CD14-positive monocyte (primary cell): ENCODE measurements around the gene SPX. TPM values are rescaled to one million over a fixed set of nuclear protein-coding genes. Genes with fewer than 3 reads are reported as not detected.

ENCODE experiments used
- DNase-seq, 3 donors: peaks; one replicate each; pipeline ENCODE4 v3.0.0-alpha.2; 2011 to 2022
- H2AFZ ChIP-seq: 2 replicates; pipeline ENCODE4 v1.6.0; 2012; ENCODE audit warnings: mild to moderate bottlenecking, low read depth, low read length, inconsistent platforms; ENCODE audit not compliant: insufficient read depth, poor library complexity, severe bottlenecking
- H3K27ac ChIP-seq, 2 donors: 1 replicate in 1 of 2; 2 replicates in 1 of 2; pipeline ENCODE4 v1.5.1; 2012 to 2013; ENCODE audit warnings: low read length in 2 of 2, control low read depth in 1 of 2, inconsistent platforms in 1 of 2, low read depth in 1 of 2, mild to moderate bottlenecking in 1 of 2
- H3K27me3 ChIP-seq, 2 donors: one replicate each; pipeline versions ENCODE4 v1.6.0 to v1.6.1; 2011 to 2013; ENCODE audit warnings: low read length in 2 of 2; ENCODE audit not compliant: control insufficient read depth in 2 of 2, insufficient read depth in 2 of 2
- H3K36me3 ChIP-seq, 2 donors: replicated peaks in 1 of 2; 1 replicate in 1 of 2; 2 replicates in 1 of 2; pipeline versions ENCODE4 v1.5.1 to v1.6.1; 2012 to 2013; ENCODE audit warnings: low read length in 2 of 2, control low read depth in 1 of 2, inconsistent platforms in 1 of 2, mild to moderate bottlenecking in 1 of 2; ENCODE audit not compliant: insufficient read depth in 2 of 2, control insufficient read depth in 1 of 2
- H3K4me1 ChIP-seq, 2 donors: 1 replicate in 1 of 2; 2 replicates in 1 of 2; pipeline versions ENCODE4 v1.5.1 to v1.6.1; 2012 to 2013; ENCODE audit warnings: low read length in 2 of 2, control low read depth in 1 of 2, inconsistent platforms in 1 of 2, mild to moderate bottlenecking in 1 of 2, moderate library complexity in 1 of 2; ENCODE audit not compliant: insufficient read depth in 2 of 2, control insufficient read depth in 1 of 2
- H3K4me2 ChIP-seq: replicated peaks from 2 replicates; pipeline ENCODE3; 2012; ENCODE audit warnings: low read length, moderate library complexity, mild to moderate bottlenecking; ENCODE audit not compliant: poor library complexity, severe bottlenecking; ENCODE audit errors: extremely low read depth
- H3K4me3 ChIP-seq, 3 experiments: fragments of 200-600 bp in 1 of 3; sonication (generic) in 1 of 3; replicated peaks in 1 of 3; 1 replicate in 2 of 3; 2 replicates in 1 of 3; pipeline ENCODE4 v1.5.1; 2011 to 2013; ENCODE audit warnings: low read length in 3 of 3, mild to moderate bottlenecking in 3 of 3, control low read depth in 2 of 3, low read depth in 2 of 3, inconsistent platforms in 1 of 3, moderate library complexity in 1 of 3
- H3K79me2 ChIP-seq: 2 replicates; pipeline ENCODE4 v1.6.0; 2012; ENCODE audit warnings: mild to moderate bottlenecking, control low read depth, inconsistent platforms, low read length, moderate library complexity; ENCODE audit not compliant: insufficient read depth
- H3K9ac ChIP-seq: 2 replicates; pipeline ENCODE4 v1.6.0; 2017; ENCODE audit warnings: low read length, mild to moderate bottlenecking; ENCODE audit not compliant: insufficient read depth, poor library complexity, severe bottlenecking
- H3K9me3 ChIP-seq, 2 donors: replicated peaks in 1 of 2; 1 replicate in 1 of 2; 2 replicates in 1 of 2; pipeline versions ENCODE4 v1.5.1 to v1.6.1; 2012 to 2013; ENCODE audit warnings: low read length in 2 of 2, control low read depth in 1 of 2; ENCODE audit not compliant: control insufficient read depth in 1 of 2, insufficient read depth in 1 of 2
- H4K20me1 ChIP-seq: 2 replicates; pipeline ENCODE4 v1.6.0; 2012; ENCODE audit warnings: mild to moderate bottlenecking, low read length, control low read depth, moderate library complexity; ENCODE audit not compliant: insufficient read depth
- H3K27ac Mint-ChIP-seq, 7 donors: one replicate each; pipeline ENCODE4 v1.8.0; 2020; ENCODE audit warnings: mild to moderate bottlenecking in 7 of 7, mixed read lengths in 7 of 7, moderate library complexity in 6 of 7, inconsistent platforms in 2 of 7
- H3K27me3 Mint-ChIP-seq, 3 donors: one replicate each; pipeline ENCODE4 v1.8.0; 2021 to 2022; ENCODE audit warnings: low read depth in 3 of 3, mild to moderate bottlenecking in 3 of 3, mixed read lengths in 3 of 3, moderate library complexity in 3 of 3, inconsistent platforms in 1 of 3
- H3K36me3 Mint-ChIP-seq, 2 donors: one replicate each; pipeline ENCODE4 v1.8.0; 2020; ENCODE audit warnings: mixed read lengths in 2 of 2, inconsistent platforms in 1 of 2, mild to moderate bottlenecking in 1 of 2
- H3K4me1 Mint-ChIP-seq: one replicate; pipeline ENCODE4 v1.8.0; 2020; ENCODE audit warnings: mild to moderate bottlenecking, mixed read lengths
- H3K4me3 Mint-ChIP-seq, 2 donors: one replicate each; pipeline ENCODE4 v1.8.0; 2020; ENCODE audit warnings: mild to moderate bottlenecking in 2 of 2, mixed read lengths in 2 of 2, moderate library complexity in 1 of 2
- H3K9me3 Mint-ChIP-seq, 7 donors: one replicate each; pipeline ENCODE4 v1.8.0; 2020 to 2022; ENCODE audit warnings: mixed read lengths in 7 of 7, mild to moderate bottlenecking in 6 of 7, moderate library complexity in 6 of 7, inconsistent platforms in 2 of 7
- WGBS: methylation state at CpG from one replicate; pipeline ENCODE4 v1.1.5; 2013; ENCODE audit warnings: missing lambda C conversion rate; ENCODE audit not compliant: insufficient coverage; 5-methylcytosine and 5-hydroxymethylcytosine counted together
- intact Hi-C, 2 donors: fragments of 100-400 bp; cut with micrococcal nuclease; formaldehyde crosslinking; loops; one replicate each; pipeline versions ENCODE4 v1.15.0 to v1.15.1; 2023
- polyA plus RNA-seq, 3 donors: library from polyadenylated mRNA; depleted of rRNA in 1 of 3; unstranded in 2 of 3; stranded (reverse) in 1 of 3; fragments of 300-500 nt in 2 of 3; fragments of >200 nt in 1 of 3; fragmentation: Illumina TruSeq in 2 of 3; gene quantifications; 1 replicate in 2 of 3; 2 replicates in 1 of 3; pipeline ENCODE4 v1.2.3, GENCODE V29; 2012 to 2021
- TF ChIP-seq, protein P1 (sequence below): fragments of 200-600 bp; IDR thresholded peaks from one replicate; pipeline ENCODE4 v1.8.0; 2022; ENCODE audit warnings: antibody characterized with exemption, mild to moderate bottlenecking

The SPX gene
- polyA plus RNA-seq, 3 donors = 0.21 TPM; not detected in 2

DNA sequence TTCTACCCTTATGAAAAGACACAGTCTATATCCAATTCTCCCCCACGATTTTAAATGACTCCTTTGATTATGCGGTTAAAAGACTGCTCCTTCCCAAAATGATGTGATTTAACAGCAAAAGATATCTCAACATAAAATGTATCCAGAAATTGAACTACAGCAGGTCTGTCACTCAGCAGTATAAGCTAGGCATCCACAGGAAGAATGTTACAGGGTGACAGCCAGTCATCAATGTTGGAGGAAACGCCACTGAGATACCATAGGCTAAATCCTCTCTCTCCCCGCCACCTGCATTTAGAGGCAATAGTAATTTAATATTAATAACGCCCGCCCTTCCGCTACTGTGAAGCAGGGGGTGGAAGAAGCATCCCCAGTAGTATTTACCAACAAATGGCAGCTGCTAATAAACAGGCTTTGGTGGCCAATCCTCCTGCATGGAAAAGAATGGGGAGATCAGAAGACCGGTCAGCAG, 25.3 kb upstream of the SPX start:
- intact Hi-C loops = loop anchor here in 1 of 2 donors (10.0 kb wide), 1 partner anchor 66 kb away; the partner anchor contains the start of gene PYROXD1
- H3K4me1 ChIP-seq = peaks cover 29 to 38% of the 10 kb centered on the region in 2 donors
- H3K27ac Mint-ChIP-seq = no peak overlapping the region

DNA sequence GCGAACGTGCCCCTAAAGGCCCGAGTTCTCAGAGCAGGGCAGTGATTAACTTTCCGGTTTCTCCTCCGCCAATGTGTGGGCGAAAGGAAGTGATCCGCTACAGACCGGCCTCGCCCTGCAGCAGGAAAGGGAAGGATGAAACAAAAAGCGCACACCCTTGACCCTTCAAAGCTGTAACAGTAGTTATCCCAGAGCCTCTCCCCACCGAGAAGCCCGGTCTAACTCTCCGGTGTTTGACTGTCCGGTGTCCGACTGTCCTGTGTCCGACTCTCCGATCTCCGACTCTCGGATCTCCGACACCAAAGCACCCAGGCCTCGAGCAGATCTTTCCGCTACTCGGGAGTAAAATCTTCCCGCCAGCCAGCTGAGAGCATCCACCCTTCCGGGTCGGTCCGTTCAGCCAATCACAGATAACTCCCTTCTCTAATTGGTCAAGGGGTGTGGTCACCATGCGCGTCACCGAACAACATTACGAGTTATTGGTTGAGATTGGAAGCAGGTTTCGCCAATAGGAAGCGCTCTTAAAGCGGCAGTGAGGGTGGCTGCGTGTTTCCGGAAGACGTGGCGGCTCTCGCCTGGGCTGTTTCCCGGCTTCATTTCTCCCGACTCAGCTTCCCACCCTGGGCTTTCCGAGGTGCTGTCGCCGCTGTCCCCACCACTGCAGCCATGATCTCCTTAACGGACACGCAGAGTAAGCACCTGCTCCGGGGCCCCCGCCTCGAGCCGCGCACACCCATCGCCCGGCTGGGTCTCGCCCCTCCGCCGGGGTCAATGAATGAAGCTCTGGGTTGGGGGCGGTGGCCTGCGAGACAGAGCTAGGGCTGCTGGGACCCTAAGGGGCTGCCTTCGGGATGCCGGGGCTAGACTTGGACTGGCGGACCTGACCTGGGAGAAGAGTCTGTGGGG, 24.6 kb upstream of the SPX start, which contains the start of the genes GOLT1B and RECQL:
TSS of gene GOLT1B (plus strand) at position 532 of the 906 bp plus-strand sequence. CDS start at position 667, 135 bp downstream.
TSS of gene RECQL (minus strand) at position 378 of the 906 bp plus-strand sequence. CDS start 2,065 bp downstream, outside the sequence.
- H3K4me2 ChIP-seq = peak within 1 kb of the TSS; percentile 81
- peaks cover 89% of the 10 kb centered on the region for H3K79me2 ChIP-seq
- H3K9me3 ChIP-seq = no peaks in the 10 kb centered on the region
- peaks cover 26% of the 10 kb centered on the region for H4K20me1 ChIP-seq
- intact Hi-C loops = loop anchor here in 1 of 2 donors (10.0 kb wide), 1 partner anchor 67 kb away; the partner anchor contains the start of gene PYROXD1
- H2AFZ ChIP-seq = peak within 1 kb of the TSS; percentile 98
- H3K9ac ChIP-seq = peak within 1 kb of the TSS; percentile 92
- H3K27me3 Mint-ChIP-seq = no peaks in the 10 kb centered on the region
- no peaks in the 10 kb centered on the region for H3K27me3 ChIP-seq
- under 1% methylated on average over 48 of the region's 61 CpGs for WGBS
- TF ChIP-seq, protein P1, sequence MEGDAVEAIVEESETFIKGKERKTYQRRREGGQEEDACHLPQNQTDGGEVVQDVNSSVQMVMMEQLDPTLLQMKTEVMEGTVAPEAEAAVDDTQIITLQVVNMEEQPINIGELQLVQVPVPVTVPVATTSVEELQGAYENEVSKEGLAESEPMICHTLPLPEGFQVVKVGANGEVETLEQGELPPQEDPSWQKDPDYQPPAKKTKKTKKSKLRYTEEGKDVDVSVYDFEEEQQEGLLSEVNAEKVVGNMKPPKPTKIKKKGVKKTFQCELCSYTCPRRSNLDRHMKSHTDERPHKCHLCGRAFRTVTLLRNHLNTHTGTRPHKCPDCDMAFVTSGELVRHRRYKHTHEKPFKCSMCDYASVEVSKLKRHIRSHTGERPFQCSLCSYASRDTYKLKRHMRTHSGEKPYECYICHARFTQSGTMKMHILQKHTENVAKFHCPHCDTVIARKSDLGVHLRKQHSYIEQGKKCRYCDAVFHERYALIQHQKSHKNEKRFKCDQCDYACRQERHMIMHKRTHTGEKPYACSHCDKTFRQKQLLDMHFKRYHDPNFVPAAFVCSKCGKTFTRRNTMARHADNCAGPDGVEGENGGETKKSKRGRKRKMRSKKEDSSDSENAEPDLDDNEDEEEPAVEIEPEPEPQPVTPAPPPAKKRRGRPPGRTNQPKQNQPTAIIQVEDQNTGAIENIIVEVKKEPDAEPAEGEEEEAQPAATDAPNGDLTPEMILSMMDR = no peak
- H3K27ac ChIP-seq = peak within 1 kb of the TSS; percentile 85 to 94
- H3K4me3 Mint-ChIP-seq = no peak within 1 kb of the TSS
- H3K9me3 Mint-ChIP-seq = no peaks in the 10 kb centered on the region
- H3K36me3 Mint-ChIP-seq = peaks cover 27 to 29% of the 10 kb centered on the region in 2 donors
- peak; percentile 96 to 97 (median 97) for DNase-seq
- peaks cover 29 to 38% of the 10 kb centered on the region in 2 donors for H3K4me1 ChIP-seq
- peak within 1 kb of the TSS; percentile 76 to 86 (median 83) for H3K4me3 ChIP-seq
- H3K36me3 ChIP-seq = peaks cover 26 to 27% of the 10 kb centered on the region in 2 donors
- peaks cover 26% of the 10 kb centered on the region for H3K4me1 Mint-ChIP-seq
- H3K27ac Mint-ChIP-seq = peak within 1 kb of the TSS in 1 of 7 donors; percentile 40

More for the DNA sequence above, 25.3 kb upstream of the SPX start:
- H3K9ac ChIP-seq = peak overlapping the region; percentile 92
- Mint-ChIP-seq H3K4me1 (peaks cover 26% of the 10 kb centered on the region), H3K9me3 (no peaks in the 10 kb centered on the region), H3K4me3 (no peak overlapping the region), H3K36me3 (peaks cover 33 to 35% of the 10 kb centered on the region in 2 donors), H3K27me3 (no peaks in the 10 kb centered on the region)
- H3K27me3 ChIP-seq = no peaks in the 10 kb centered on the region
- peaks cover 86% of the 10 kb centered on the region for H3K79me2 ChIP-seq
- DNase-seq = peak in 1 of 3 donors; percentile 5
- H3K4me3 ChIP-seq = peak overlapping the region; percentile 76 to 86 (median 83)
- no peaks in the 10 kb centered on the region for H3K9me3 ChIP-seq
- H4K20me1 ChIP-seq = peaks cover 23% of the 10 kb centered on the region
- H2AFZ ChIP-seq = peak overlapping the region; percentile 98
- TF ChIP-seq, protein P1 = no peak
- H3K27ac ChIP-seq = peak overlapping the region; percentile 85 to 94
- peak overlapping the region; percentile 81 for H3K4me2 ChIP-seq
- H3K36me3 ChIP-seq = peaks cover 33 to 34% of the 10 kb centered on the region in 2 donors
- 40% methylated on average over 2 of the region's 8 CpGs for WGBS
